K562 (cell line): Measurements from ENCODE around the gene CDH5. TPM values are rescaled to one million over a fixed set of nuclear protein-coding genes. Genes with fewer than 3 reads are reported as not detected.

Experiments used
- ATAC-seq: fragments of 200-7000 bp; cut with Tn5 transposase; 3 replicates; pipeline ENCODE4 v1.9.1; 2020; ENCODE audit warnings: moderate library complexity
- BruUV-seq: library from RNA; stranded (reverse); fragments of 400-500 nt; replicated peaks from 2 replicates; lab custom pipeline; 2021; lab: Mats Ljungman, UMichigan
- CTCF ChIA-PET: fragments of 300-600 bp; formaldehyde crosslinking; extraction: SDS; loops from one replicate; lab custom pipeline; 2021; ENCODE audit warnings: low intra/inter-chr PET ratio; lab: Yijun Ruan, JAX
- POLR2A ChIA-PET: fragments of 300-600, 350-650 bp; sonication (Branson Sonifier 250); formaldehyde crosslinking; extraction: SDS; loops from one replicate; lab custom pipeline; 2021; ENCODE audit warnings: antibody characterized with exemption, inconsistent platforms; lab: Yijun Ruan, JAX
- DNase-seq, 4 experiments: peaks; one replicate each; pipeline versions ENCODE4 v3.0.0 to v3.0.0-alpha.2; 2011 to 2018; ENCODE audit warnings: low spot score in 3 of 4, mixed read lengths in 3 of 4; ENCODE audit errors: extremely low read depth in 1 of 4
- FAIRE-seq: peaks from 2 replicates; lab custom pipeline; 2011; peaks lifted over from hg19 to GRCh38; lab: Jason Lieb, UNC
- H2AFZ ChIP-seq: 2 replicates; pipeline ENCODE4 v1.6.0; 2011; ENCODE audit warnings: low read depth, low read length, control low read depth, inconsistent platforms
- H3K27ac ChIP-seq: fragments of 200-600 bp; 3 replicates; pipeline ENCODE4 v1.8.0; 2011; ENCODE audit warnings: low read depth, mild to moderate bottlenecking, control low read depth, inconsistent platforms, low read length, moderate library complexity, mixed read lengths; ENCODE audit errors: extremely low read depth
- H3K27me3 ChIP-seq, 2 experiments: fragments of 300-600 bp in 1 of 2; 2 replicates in 1 of 2; 3 replicates in 1 of 2; pipeline versions ENCODE4 v1.6.0 to v1.8.0; 2011; ENCODE audit warnings: inconsistent platforms in 2 of 2, low read length in 2 of 2, mild to moderate bottlenecking in 1 of 2, mixed read lengths in 1 of 2, moderate library complexity in 1 of 2; ENCODE audit not compliant: control insufficient read depth in 2 of 2, insufficient read depth in 2 of 2
- H3K36me3 ChIP-seq: fragments of 300-600 bp; 3 replicates; pipeline ENCODE4 v1.8.0; 2011; ENCODE audit warnings: mild to moderate bottlenecking, low read length, inconsistent platforms; ENCODE audit not compliant: control insufficient read depth, insufficient read depth
- H3K4me1 ChIP-seq, 2 experiments: fragments of 200-600 bp in 1 of 2; replicated peaks in 1 of 2; 2 replicates in 1 of 2; 3 replicates in 1 of 2; pipeline versions ENCODE4 v1.5.1 to v1.8.0; 2011; ENCODE audit warnings: inconsistent platforms in 2 of 2, low read length in 2 of 2, mild to moderate bottlenecking in 1 of 2, mixed read lengths in 1 of 2, moderate library complexity in 1 of 2; ENCODE audit not compliant: control insufficient read depth in 2 of 2, insufficient read depth in 2 of 2
- H3K4me2 ChIP-seq: 2 replicates; pipeline ENCODE4 v1.6.1; 2011; ENCODE audit warnings: low read length, control low read depth, inconsistent platforms, mixed read lengths; ENCODE audit not compliant: insufficient read depth
- H3K4me3 ChIP-seq: fragments of 200-600 bp; sonication (generic), shearing (Covaris generic); 2 replicates; pipeline ENCODE4 v1.5.1; 2016; ENCODE audit warnings: control low read depth, inconsistent platforms
- H3K79me2 ChIP-seq: fragments of 200-600 bp; 3 replicates; pipeline ENCODE4 v1.8.0; 2011; ENCODE audit warnings: low read length, inconsistent platforms; ENCODE audit not compliant: control insufficient read depth, insufficient read depth
- H3K9ac ChIP-seq, 2 experiments: 2 replicates each; pipeline versions ENCODE4 v1.6.0 to v1.6.1; 2011; ENCODE audit warnings: low read depth in 2 of 2, low read length in 2 of 2, control low read depth in 1 of 2, inconsistent platforms in 1 of 2, mild to moderate bottlenecking in 1 of 2, mixed read lengths in 1 of 2; ENCODE audit not compliant: insufficient read depth in 1 of 2
- H3K9me1 ChIP-seq: one replicate; pipeline ENCODE4 v1.6.0; 2011; ENCODE audit warnings: inconsistent platforms, mild to moderate bottlenecking, low read length, moderate library complexity; ENCODE audit not compliant: control insufficient read depth, insufficient read depth
- H3K9me3 ChIP-seq: replicated peaks from 2 replicates; pipeline ENCODE4 v1.5.1; 2011; ENCODE audit warnings: low read depth, low read length, inconsistent platforms; ENCODE audit not compliant: control insufficient read depth, insufficient read depth
- H4K20me1 ChIP-seq: replicated peaks from 2 replicates; pipeline ENCODE4 v1.6.1; 2011; ENCODE audit warnings: low read length, inconsistent platforms, mixed read lengths; ENCODE audit not compliant: control insufficient read depth, insufficient read depth
- BHLHE40 ChIP-seq: IDR thresholded peaks from 2 replicates; pipeline ENCODE4 v1.6.1; 2011; ENCODE audit warnings: low read length, improper control_type of control experiment
- HNRNPUL1 ChIP-seq: fragments of 200-400 bp; formaldehyde crosslinking; IDR thresholded peaks from 2 replicates; pipeline ENCODE4 v1.6.1; 2017; ENCODE audit warnings: low read length
- NR2C1 ChIP-seq, 2 experiments: fragments of 450-650 bp; IDR thresholded peaks; 2 replicates each; pipeline ENCODE4 v1.6.1; 2017; ENCODE audit warnings: mild to moderate bottlenecking in 2 of 2, antibody characterized with exemption in 1 of 2, inconsistent platforms in 1 of 2, missing compliant biosample characterization in 1 of 2, missing genetic modification characterization in 1 of 2
- PPARD ChIP-seq: fragments of 250-450 bp; sonication (Bioruptor Pico); IDR thresholded peaks from 2 replicates; pipeline ENCODE4 v1.8.0; 2022; ENCODE audit warnings: inconsistent platforms, mild to moderate bottlenecking, moderate library complexity
- RBM25 ChIP-seq: fragments of 200-400 bp; formaldehyde crosslinking; IDR thresholded peaks from 2 replicates; pipeline ENCODE4 v1.6.1; 2018; ENCODE audit warnings: low read length, low read depth, moderate library complexity; ENCODE audit not compliant: severe bottlenecking
- ZNF263 ChIP-seq: sonication (generic); formaldehyde crosslinking; IDR thresholded peaks from 2 replicates; pipeline ENCODE4 v1.8.0; 2022; ENCODE audit warnings: mild to moderate bottlenecking, missing genetic modification reagents, borderline replicate concordance
- ZNF583 ChIP-seq: fragments of 250-450 bp; sonication (Bioruptor Pico); IDR thresholded peaks from 2 replicates; pipeline ENCODE4 v1.4.0; 2020
- WGBS: fragments of 100-300 bp; shearing (Covaris generic); methylation state at CpG from one replicate; pipeline ENCODE4 v1.1.6; 2016; ENCODE audit warnings: low coverage, mixed read lengths; ENCODE audit not compliant: insufficient coverage; ENCODE audit errors: missing lambda C conversion rate; 5-methylcytosine and 5-hydroxymethylcytosine counted together
- in situ Hi-C: fragments of 300-500 bp; cut with MboI; formaldehyde crosslinking; loops from 4 replicates; pipeline ENCODE4 v1.15.0; 2018; ENCODE audit warnings: inconsistent platforms, mixed read lengths
- intact Hi-C: fragments of 100-400 bp; cut with micrococcal nuclease; formaldehyde crosslinking; loops from 2 replicates; pipeline ENCODE4 v1.14.2; 2022
- polyA plus RNA-seq, 8 experiments: library from polyadenylated mRNA; depleted of rRNA in 4 of 8; stranded (reverse) in 5 of 8; unstranded in 3 of 8; fragments of >200 nt; fragmentation: Nextera tagmentation in 2 of 8; fragmentation: Illumina TruSeq in 1 of 8; extraction: Ambion mirVana in 2 of 8; extraction: Trizol in 1 of 8; gene quantifications; 2 replicates each; pipeline versions ENCODE4 v1.2.1 to v1.2.3, GENCODE V29; 2011 to 2014; ENCODE audit warnings: inconsistent platforms in 1 of 8, missing spikeins in 1 of 8
- total RNA-seq, 7 experiments: library from RNA; depleted of rRNA in 6 of 7; stranded (reverse); fragments of >200 nt in 6 of 7; fragmentation: Illumina TruSeq in 2 of 7; extraction: Trizol in 2 of 7; gene quantifications; 2 replicates each; pipeline versions ENCODE4 v1.2.1 to v1.2.3, GENCODE V29; 2011 to 2021; ENCODE audit warnings: low replicate concordance in 1 of 7
- TF ChIP-seq, protein P1 (sequence below): fragments of 250-450 bp; sonication (Bioruptor Pico); IDR thresholded peaks from 2 replicates; pipeline ENCODE4 v1.5.1; 2021; ENCODE audit warnings: mild to moderate bottlenecking
- TF ChIP-seq, protein P2 (sequence below): sonication (generic); formaldehyde crosslinking; IDR thresholded peaks from 2 replicates; pipeline ENCODE4 v1.8.1; 2023; ENCODE audit warnings: mild to moderate bottlenecking, missing genetic modification reagents

Gene CDH5
- total and polyA plus RNA-seq, 9 of the 15 experiments (the other 6 are each of a cell fraction or from before 2014, with no cell fraction given), result not detected

DNA sequence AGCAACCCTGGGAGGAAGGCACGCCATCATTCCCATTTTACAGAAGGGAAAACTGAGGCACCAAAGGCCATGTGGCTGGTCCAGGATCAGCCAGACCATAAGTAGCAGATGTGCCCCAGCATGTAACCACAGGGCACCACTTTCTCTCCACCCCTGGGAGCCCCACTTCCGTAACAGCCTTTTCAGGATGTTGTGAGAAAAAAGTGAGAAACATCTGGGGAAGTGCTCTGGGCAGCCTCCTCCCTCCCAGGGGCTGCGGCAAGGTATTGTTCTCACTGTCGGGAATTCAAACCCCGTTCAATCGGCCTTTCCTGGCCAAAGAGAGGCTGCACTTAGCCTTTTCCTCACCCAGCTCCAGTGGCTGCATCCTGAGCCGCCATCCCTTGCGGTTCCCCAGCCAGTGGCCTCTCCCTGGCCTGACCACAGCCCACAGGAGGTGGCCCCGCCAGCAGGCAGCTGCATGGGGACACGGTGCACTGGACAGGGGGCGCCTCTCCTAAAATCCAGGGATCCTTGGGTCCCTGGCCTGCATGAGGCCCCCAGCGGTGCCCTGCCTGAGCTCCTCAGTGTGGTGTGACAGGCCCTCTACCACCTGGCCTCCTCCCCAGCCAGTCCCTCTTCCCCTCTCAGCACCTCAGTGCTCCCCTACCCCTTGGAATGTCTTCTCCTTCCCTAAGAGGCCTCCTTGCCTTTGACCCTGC lies 5.7 kb upstream of the CDH5 start:
- no peaks in the 10 kb centered on the region for H3K9me3 ChIP-seq
- no peak overlapping the region for H2AFZ ChIP-seq
- H3K79me2 ChIP-seq, result no peaks in the 10 kb centered on the region
- no peaks in the 10 kb centered on the region for H3K9me1 ChIP-seq
- BruUV-seq, result no TSS peak
- WGBS, result 2% methylated on average over 12 of the region's 12 CpGs
- H3K4me2 ChIP-seq, result no peak overlapping the region
- ChIA-PET CTCF (interaction anchor here (0.5 kb wide), 1 partner anchor 793 kb away, joined by 3 read pairs; no protein-coding TSS in a partner anchor), POLR2A (interaction anchor here (0.6 kb wide), 1 partner anchor 191 kb away, joined by 3 read pairs; no protein-coding TSS in a partner anchor)
- H3K36me3 ChIP-seq, result no peaks in the 10 kb centered on the region
- peaks cover 0 to 4% of the 10 kb centered on the region in 2 experiments; a peak in 1 of 5 replicates for H3K4me1 ChIP-seq
- ATAC-seq (no peak; the same call in 2 of the 3 replicates), FAIRE-seq (no peak), DNase-seq (no peak)
- intact Hi-C loops (no loop called here), in situ Hi-C loops (no loop called here)
- no peak overlapping the region for H3K9ac ChIP-seq
- H3K27ac ChIP-seq, result no peak overlapping the region
- no peak overlapping the region for H3K4me3 ChIP-seq
- peaks cover 4% of the 10 kb centered on the region; the same call in 1 of the 2 replicates for H4K20me1 ChIP-seq
- peaks cover 11 to 44% of the 10 kb centered on the region in 2 experiments; a peak in 4 of 5 replicates for H3K27me3 ChIP-seq
- TF ChIP-seq ZNF583, result no peak
- TF ChIP-seq ZNF263 (CRISPR knock-in tag), result peak; percentile 52; the same call in 1 of the 2 replicates
- TF ChIP-seq, protein P1, sequence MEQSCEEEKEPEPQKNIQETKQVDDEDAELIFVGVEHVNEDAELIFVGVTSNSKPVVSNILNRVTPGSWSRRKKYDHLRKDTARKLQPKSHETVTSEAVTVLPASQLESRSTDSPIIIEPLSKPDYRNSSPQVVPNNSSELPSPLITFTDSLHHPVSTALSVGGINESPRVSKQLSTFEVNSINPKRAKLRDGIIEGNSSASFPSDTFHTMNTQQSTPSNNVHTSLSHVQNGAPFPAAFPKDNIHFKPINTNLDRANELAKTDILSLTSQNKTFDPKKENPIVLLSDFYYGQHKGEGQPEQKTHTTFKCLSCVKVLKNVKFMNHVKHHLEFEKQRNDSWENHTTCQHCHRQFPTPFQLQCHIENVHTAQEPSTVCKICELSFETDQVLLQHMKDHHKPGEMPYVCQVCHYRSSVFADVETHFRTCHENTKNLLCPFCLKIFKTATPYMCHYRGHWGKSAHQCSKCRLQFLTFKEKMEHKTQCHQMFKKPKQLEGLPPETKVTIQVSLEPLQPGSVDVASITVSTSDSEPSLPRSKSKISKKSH (CRISPR knock-in tag), result no peak
- TF ChIP-seq PPARD (CRISPR knock-in tag), result no peak
- peak; percentile 81 for TF ChIP-seq RBM25
- no peak for TF ChIP-seq NR2C1 (IDR thresholded peaks at IDR 0.05)
- no peak for TF ChIP-seq NR2C1 (tag; IDR thresholded peaks at IDR 0.05)
- no peak for TF ChIP-seq HNRNPUL1
- TF ChIP-seq, protein P2, sequence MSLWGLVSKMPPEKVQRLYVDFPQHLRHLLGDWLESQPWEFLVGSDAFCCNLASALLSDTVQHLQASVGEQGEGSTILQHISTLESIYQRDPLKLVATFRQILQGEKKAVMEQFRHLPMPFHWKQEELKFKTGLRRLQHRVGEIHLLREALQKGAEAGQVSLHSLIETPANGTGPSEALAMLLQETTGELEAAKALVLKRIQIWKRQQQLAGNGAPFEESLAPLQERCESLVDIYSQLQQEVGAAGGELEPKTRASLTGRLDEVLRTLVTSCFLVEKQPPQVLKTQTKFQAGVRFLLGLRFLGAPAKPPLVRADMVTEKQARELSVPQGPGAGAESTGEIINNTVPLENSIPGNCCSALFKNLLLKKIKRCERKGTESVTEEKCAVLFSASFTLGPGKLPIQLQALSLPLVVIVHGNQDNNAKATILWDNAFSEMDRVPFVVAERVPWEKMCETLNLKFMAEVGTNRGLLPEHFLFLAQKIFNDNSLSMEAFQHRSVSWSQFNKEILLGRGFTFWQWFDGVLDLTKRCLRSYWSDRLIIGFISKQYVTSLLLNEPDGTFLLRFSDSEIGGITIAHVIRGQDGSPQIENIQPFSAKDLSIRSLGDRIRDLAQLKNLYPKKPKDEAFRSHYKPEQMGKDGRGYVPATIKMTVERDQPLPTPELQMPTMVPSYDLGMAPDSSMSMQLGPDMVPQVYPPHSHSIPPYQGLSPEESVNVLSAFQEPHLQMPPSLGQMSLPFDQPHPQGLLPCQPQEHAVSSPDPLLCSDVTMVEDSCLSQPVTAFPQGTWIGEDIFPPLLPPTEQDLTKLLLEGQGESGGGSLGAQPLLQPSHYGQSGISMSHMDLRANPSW, result no peak
- TF ChIP-seq BHLHE40, result no peak
